K562 (cell line): ENCODE data around the gene ZSWIM7. TPM values are rescaled to one million over a fixed set of nuclear protein-coding genes. Genes with fewer than 3 reads are reported as not detected.
A peak's percentile ranks its signal among the peaks of the same experiment; 100 is the strongest.

Experiments
- BRD9 ChIP-seq: fragments of 450-650 bp; IDR thresholded peaks from 2 replicates; pipeline ENCODE4 v1.6.1; 2018; ENCODE audit warnings: low read depth; ENCODE audit not compliant: partially characterized antibody
- C11orf30 ChIP-seq: fragments of 450-650 bp; IDR thresholded peaks from 2 replicates; pipeline ENCODE4 v1.6.1; 2016; ENCODE audit warnings: low read depth, mild to moderate bottlenecking
- ELF1 ChIP-seq: fragments of 200-800 bp; sonication (Bioruptor generic); IDR thresholded peaks from 2 replicates; pipeline ENCODE4 v1.6.1; 2016; ENCODE audit warnings: missing genetic modification characterization, missing compliant biosample characterization
- HNRNPK ChIP-seq: fragments of 200-400 bp; formaldehyde crosslinking; IDR thresholded peaks from one replicate; pipeline ENCODE4 v1.6.1; 2018; ENCODE audit warnings: mild to moderate bottlenecking, low read depth, low read length; ENCODE audit not compliant: poor library complexity, severe bottlenecking
- JUND ChIP-seq, 2 experiments: IDR thresholded peaks; 2 replicates in 1 of 2; 3 replicates in 1 of 2; pipeline ENCODE4 v1.6.1; 2011; ENCODE audit warnings: borderline replicate concordance in 2 of 2, low read depth in 2 of 2, low read length in 2 of 2, improper control_type of control experiment in 1 of 2, missing biosample characterization in 1 of 2, missing genetic modification characterization in 1 of 2, missing genetic modification reagents in 1 of 2
- POLR2B ChIP-seq: fragments of 450-650 bp; IDR thresholded peaks from 2 replicates; pipeline ENCODE4 v1.6.1; 2018; ENCODE audit warnings: low read depth; ENCODE audit not compliant: partially characterized antibody
- RBM22 ChIP-seq: fragments of 200-400 bp; formaldehyde crosslinking; IDR thresholded peaks from 2 replicates; pipeline ENCODE4 v1.6.1; 2018; ENCODE audit warnings: low read length, low read depth; ENCODE audit not compliant: poor library complexity, severe bottlenecking
- TBP ChIP-seq: optimal IDR thresholded peaks from 2 replicates; pipeline ENCODE3; 2011; ENCODE audit warnings: low read depth, low read length, improper control_type of control experiment
- TEAD1 ChIP-seq, 2 experiments: fragments of 450-650 bp in 1 of 2; sonication (generic) in 1 of 2; formaldehyde crosslinking; IDR thresholded peaks; 2 replicates each; pipeline versions ENCODE4 v1.4.0 to v1.8.0; 2020 to 2022; ENCODE audit warnings: mild to moderate bottlenecking in 2 of 2, missing genetic modification reagents in 1 of 2
- YY1 ChIP-seq, 3 experiments: IDR thresholded peaks; 2 replicates each; pipeline ENCODE4 v1.6.1; 2011; ENCODE audit warnings: low read length in 2 of 3, mild to moderate bottlenecking in 2 of 3, moderate library complexity in 2 of 3, borderline replicate concordance in 1 of 3, control low read depth in 1 of 3, low read depth in 1 of 3; ENCODE audit not compliant: insufficient read depth in 3 of 3, insufficient replicate concordance in 2 of 3, control insufficient read depth in 1 of 3, insufficient read length in 1 of 3; ENCODE audit errors: extremely low read depth in 1 of 3
- ZBTB7A ChIP-seq: IDR thresholded peaks from 2 replicates; pipeline ENCODE4 v1.6.1; 2011; ENCODE audit warnings: low read depth, mild to moderate bottlenecking, low read length, moderate library complexity, borderline replicate concordance; ENCODE audit not compliant: control insufficient read depth
- ZNF239 ChIP-seq: fragments of 250-450 bp; sonication (Bioruptor Pico); IDR thresholded peaks from 2 replicates; pipeline ENCODE4 v1.4.0; 2020; ENCODE audit warnings: mild to moderate bottlenecking
- ZNF589 ChIP-seq: fragments of 200-800 bp; sonication (Bioruptor generic); IDR thresholded peaks from 2 replicates; pipeline ENCODE4 v1.6.1; 2016; ENCODE audit warnings: low read depth, missing genetic modification characterization, missing compliant biosample characterization
- ZNF695 ChIP-seq: fragments of 450-650 bp; formaldehyde crosslinking; IDR thresholded peaks from 2 replicates; pipeline ENCODE4 v1.4.0; 2020; ENCODE audit warnings: mild to moderate bottlenecking, moderate library complexity
- polyA plus RNA-seq, 8 experiments: library from polyadenylated mRNA; depleted of rRNA in 4 of 8; stranded (reverse) in 5 of 8; unstranded in 3 of 8; fragments of >200 nt; fragmentation: Nextera tagmentation in 2 of 8; fragmentation: Illumina TruSeq in 1 of 8; extraction: Ambion mirVana in 2 of 8; extraction: Trizol in 1 of 8; gene quantifications; 2 replicates each; pipeline versions ENCODE4 v1.2.1 to v1.2.3, GENCODE V29; 2011 to 2014; ENCODE audit warnings: inconsistent platforms in 1 of 8, missing spikeins in 1 of 8
- total RNA-seq, 7 experiments: library from RNA; depleted of rRNA in 6 of 7; stranded (reverse); fragments of >200 nt in 6 of 7; fragmentation: Illumina TruSeq in 2 of 7; extraction: Trizol in 2 of 7; gene quantifications; 2 replicates each; pipeline versions ENCODE4 v1.2.1 to v1.2.3, GENCODE V29; 2011 to 2021; ENCODE audit warnings: low replicate concordance in 1 of 7
- TF ChIP-seq, protein P1 (sequence below): IDR thresholded peaks from 2 replicates; pipeline ENCODE4 v1.6.1; 2016; ENCODE audit warnings: missing genetic modification characterization, missing compliant biosample characterization
- TF ChIP-seq, protein P2 (sequence below): fragments of 250-450 bp; sonication (Bioruptor Pico); IDR thresholded peaks from 2 replicates; pipeline ENCODE4 v1.4.0; 2020; ENCODE audit warnings: mild to moderate bottlenecking
- TF ChIP-seq, protein P3 (sequence below): fragments of 450-650 bp; formaldehyde crosslinking; IDR thresholded peaks from 2 replicates; pipeline ENCODE4 v1.4.0; 2020; ENCODE audit warnings: mild to moderate bottlenecking, moderate library complexity
- TF ChIP-seq, protein P4 (sequence below): fragments of 450-650 bp; IDR thresholded peaks from 2 replicates; pipeline ENCODE4 v1.6.1; 2016

Gene ZSWIM7
- total and polyA plus RNA-seq, 9 of the 15 experiments (the other 6 are each of a cell fraction or from before 2014, with no cell fraction given) = 5.9 to 18.7 (median 9.5) TPM

DNA sequence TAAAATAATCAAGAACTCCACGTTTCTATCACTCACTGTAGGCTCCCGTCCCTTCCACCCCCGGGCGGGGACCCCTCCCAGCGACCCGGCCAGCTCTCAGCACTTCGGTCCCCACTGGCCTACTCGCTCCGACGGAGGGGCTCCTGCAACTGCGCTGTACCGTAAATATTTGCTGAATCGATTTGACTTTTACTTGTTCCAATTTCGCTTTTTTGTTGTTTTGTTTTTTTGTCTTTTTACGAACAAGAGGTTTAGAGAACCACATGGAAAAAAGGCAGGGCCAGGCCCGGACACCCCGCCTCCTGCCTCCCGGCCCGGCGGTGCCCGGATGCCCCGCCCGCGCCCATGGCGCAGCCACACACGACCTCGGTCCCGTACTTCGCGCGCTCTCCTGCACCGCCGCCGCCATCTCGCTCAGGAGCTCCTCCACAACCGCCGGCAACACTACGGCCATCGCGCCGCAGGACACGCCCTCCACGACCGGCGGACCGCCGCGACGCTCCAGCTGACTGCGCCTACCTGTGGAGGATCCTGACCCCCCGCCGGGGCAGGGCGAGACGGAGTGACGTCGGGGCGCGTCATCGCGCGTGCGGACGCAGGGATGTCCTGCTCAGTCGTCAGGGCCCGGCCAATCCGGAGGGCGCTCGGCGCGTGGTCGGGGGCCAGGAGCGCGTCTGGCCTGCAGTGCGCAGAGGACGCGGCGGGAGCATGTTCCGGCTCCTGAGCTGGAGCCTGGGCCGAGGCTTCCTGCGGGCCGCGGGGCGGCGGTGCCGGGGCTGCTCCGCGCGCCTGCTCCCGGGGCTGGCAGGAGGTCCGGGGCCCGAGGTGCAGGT, at the start of gene ZSWIM7, which contains the start of gene TTC19 (continued):
- TF ChIP-seq, protein P1, sequence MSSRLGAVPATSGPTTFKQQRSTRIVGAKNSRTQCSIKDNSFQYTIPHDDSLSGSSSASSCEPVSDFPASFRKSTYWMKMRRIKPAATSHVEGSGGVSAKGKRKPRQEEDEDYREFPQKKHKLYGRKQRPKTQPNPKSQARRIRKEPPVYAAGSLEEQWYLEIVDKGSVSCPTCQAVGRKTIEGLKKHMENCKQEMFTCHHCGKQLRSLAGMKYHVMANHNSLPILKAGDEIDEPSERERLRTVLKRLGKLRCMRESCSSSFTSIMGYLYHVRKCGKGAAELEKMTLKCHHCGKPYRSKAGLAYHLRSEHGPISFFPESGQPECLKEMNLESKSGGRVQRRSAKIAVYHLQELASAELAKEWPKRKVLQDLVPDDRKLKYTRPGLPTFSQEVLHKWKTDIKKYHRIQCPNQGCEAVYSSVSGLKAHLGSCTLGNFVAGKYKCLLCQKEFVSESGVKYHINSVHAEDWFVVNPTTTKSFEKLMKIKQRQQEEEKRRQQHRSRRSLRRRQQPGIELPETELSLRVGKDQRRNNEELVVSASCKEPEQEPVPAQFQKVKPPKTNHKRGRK (tag) = no peak
- TF ChIP-seq HNRNPK = peak; percentile 82
- 0 out of 2 replicates have a peak, but pooled peaks have one; percentile 56 for TF ChIP-seq ZNF589
- no peak for TF ChIP-seq ZNF239 (CRISPR knock-in tag)
- TF ChIP-seq JUND (IDR thresholded peaks at IDR 0.05; ENCODE audit: borderline replicate concordance, low read depth, low read length) = peak; percentile 66
- TF ChIP-seq JUND (tag; IDR thresholded peaks at IDR 0.05; ENCODE audit: borderline replicate concordance, low read depth, low read length) = peak; percentile 50; the same call in 1 of the 3 replicates
- TF ChIP-seq ZNF695 (CRISPR knock-in tag) = no peak
- TF ChIP-seq RBM22 = no peak
- TF ChIP-seq C11orf30 = peak; percentile 69
- TF ChIP-seq TEAD1 (CRISPR knock-in tag; IDR thresholded peaks at IDR 0.05) = peak in 1 of 2 experiments; percentile 81; a peak in 1 of 4 replicates
- TF ChIP-seq, protein P2, sequence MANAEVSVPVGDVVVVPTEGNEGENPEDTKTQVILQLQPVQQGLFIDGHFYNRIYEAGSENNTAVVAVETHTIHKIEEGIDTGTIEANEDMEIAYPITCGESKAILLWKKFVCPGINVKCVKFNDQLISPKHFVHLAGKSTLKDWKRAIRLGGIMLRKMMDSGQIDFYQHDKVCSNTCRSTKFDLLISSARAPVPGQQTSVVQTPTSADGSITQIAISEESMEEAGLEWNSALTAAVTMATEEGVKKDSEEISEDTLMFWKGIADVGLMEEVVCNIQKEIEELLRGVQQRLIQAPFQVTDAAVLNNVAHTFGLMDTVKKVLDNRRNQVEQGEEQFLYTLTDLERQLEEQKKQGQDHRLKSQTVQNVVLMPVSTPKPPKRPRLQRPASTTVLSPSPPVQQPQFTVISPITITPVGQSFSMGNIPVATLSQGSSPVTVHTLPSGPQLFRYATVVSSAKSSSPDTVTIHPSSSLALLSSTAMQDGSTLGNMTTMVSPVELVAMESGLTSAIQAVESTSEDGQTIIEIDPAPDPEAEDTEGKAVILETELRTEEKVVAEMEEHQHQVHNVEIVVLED = peak; percentile 95
- TF ChIP-seq, protein P3, sequence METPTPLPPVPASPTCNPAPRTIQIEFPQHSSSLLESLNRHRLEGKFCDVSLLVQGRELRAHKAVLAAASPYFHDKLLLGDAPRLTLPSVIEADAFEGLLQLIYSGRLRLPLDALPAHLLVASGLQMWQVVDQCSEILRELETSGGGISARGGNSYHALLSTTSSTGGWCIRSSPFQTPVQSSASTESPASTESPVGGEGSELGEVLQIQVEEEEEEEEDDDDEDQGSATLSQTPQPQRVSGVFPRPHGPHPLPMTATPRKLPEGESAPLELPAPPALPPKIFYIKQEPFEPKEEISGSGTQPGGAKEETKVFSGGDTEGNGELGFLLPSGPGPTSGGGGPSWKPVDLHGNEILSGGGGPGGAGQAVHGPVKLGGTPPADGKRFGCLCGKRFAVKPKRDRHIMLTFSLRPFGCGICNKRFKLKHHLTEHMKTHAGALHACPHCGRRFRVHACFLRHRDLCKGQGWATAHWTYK (CRISPR knock-in tag) = no peak
- peak; percentile 81 for TF ChIP-seq TBP
- TF ChIP-seq, protein P4, sequence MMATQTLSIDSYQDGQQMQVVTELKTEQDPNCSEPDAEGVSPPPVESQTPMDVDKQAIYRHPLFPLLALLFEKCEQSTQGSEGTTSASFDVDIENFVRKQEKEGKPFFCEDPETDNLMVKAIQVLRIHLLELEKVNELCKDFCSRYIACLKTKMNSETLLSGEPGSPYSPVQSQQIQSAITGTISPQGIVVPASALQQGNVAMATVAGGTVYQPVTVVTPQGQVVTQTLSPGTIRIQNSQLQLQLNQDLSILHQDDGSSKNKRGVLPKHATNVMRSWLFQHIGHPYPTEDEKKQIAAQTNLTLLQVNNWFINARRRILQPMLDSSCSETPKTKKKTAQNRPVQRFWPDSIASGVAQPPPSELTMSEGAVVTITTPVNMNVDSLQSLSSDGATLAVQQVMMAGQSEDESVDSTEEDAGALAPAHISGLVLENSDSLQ = peak; percentile 53; the same call in 1 of the 2 replicates
- no peak for TF ChIP-seq ELF1
- no peak for TF ChIP-seq BRD9
- peak in 2 of 3 experiments; percentile 78 to 87 for TF ChIP-seq YY1 (IDR thresholded peaks at IDR 0.05; ENCODE audit: borderline replicate concordance in 1 of 3, control insufficient read depth in 1 of 3, extremely low read depth in 1 of 3, insufficient read depth in 3 of 3, insufficient read length in 1 of 3, insufficient replicate concordance in 2 of 3, low read depth in 1 of 3, low read length in 2 of 3)
- peak; percentile 50; the same call in 1 of the 2 replicates for TF ChIP-seq ZBTB7A
- TF ChIP-seq POLR2B = peak; percentile 59
